ENCODE measurements around the gene PRR19.

- TF ChIP-seq, protein P1, sequence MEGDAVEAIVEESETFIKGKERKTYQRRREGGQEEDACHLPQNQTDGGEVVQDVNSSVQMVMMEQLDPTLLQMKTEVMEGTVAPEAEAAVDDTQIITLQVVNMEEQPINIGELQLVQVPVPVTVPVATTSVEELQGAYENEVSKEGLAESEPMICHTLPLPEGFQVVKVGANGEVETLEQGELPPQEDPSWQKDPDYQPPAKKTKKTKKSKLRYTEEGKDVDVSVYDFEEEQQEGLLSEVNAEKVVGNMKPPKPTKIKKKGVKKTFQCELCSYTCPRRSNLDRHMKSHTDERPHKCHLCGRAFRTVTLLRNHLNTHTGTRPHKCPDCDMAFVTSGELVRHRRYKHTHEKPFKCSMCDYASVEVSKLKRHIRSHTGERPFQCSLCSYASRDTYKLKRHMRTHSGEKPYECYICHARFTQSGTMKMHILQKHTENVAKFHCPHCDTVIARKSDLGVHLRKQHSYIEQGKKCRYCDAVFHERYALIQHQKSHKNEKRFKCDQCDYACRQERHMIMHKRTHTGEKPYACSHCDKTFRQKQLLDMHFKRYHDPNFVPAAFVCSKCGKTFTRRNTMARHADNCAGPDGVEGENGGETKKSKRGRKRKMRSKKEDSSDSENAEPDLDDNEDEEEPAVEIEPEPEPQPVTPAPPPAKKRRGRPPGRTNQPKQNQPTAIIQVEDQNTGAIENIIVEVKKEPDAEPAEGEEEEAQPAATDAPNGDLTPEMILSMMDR (IDR thresholded peaks at IDR 0.05), result no peak
- TF ChIP-seq POLR2A (IDR thresholded peaks at IDR 0.05), result no peak
- no peak for TF ChIP-seq EP300 (IDR thresholded peaks at IDR 0.05)
These were observed 47.6 kb downstream of the PRR19 start for GRCh38 chr19:42349378-42350107.

All from tibial nerve (tissue), 4 donors.